Endothelial cell (in vitro differentiated cells): ENCODE results near the gene STK32C. TPM values are rescaled to one million over a fixed set of nuclear protein-coding genes. Genes with fewer than 3 reads are reported as not detected.
A peak's percentile ranks its signal among the peaks of the same experiment; 100 is the strongest.

Experiments used
- DNase-seq: peaks from one replicate; pipeline ENCODE4 v3.0.0; 2021; ENCODE audit warnings: low spot score
- H3K27ac Mint-ChIP-seq: one replicate; pipeline ENCODE4 v1.8.0; 2021; ENCODE audit warnings: mixed read lengths, inconsistent platforms; ENCODE audit not compliant: unreplicated experiment
- H3K27me3 Mint-ChIP-seq: one replicate; pipeline ENCODE4 v1.8.0; 2021; ENCODE audit warnings: mild to moderate bottlenecking, moderate library complexity, mixed read lengths, inconsistent platforms; ENCODE audit not compliant: unreplicated experiment
- H3K36me3 Mint-ChIP-seq: one replicate; pipeline ENCODE4 v1.8.0; 2021; ENCODE audit warnings: mild to moderate bottlenecking, low read depth, mixed read lengths, inconsistent platforms; ENCODE audit not compliant: unreplicated experiment
- H3K4me1 Mint-ChIP-seq: one replicate; pipeline ENCODE4 v1.8.0; 2021; ENCODE audit warnings: mild to moderate bottlenecking, mixed read lengths, inconsistent platforms; ENCODE audit not compliant: unreplicated experiment
- H3K4me3 Mint-ChIP-seq: one replicate; pipeline ENCODE4 v1.8.0; 2021; ENCODE audit warnings: mild to moderate bottlenecking, mixed read lengths, inconsistent platforms; ENCODE audit not compliant: unreplicated experiment
- H3K9me3 Mint-ChIP-seq: one replicate; pipeline ENCODE4 v1.8.0; 2021; ENCODE audit warnings: mixed read lengths, inconsistent platforms; ENCODE audit not compliant: unreplicated experiment
- CTCF ChIP-seq: fragments of 200-600 bp; sonication (generic); IDR thresholded peaks from one replicate; pipeline ENCODE4 v1.5.0; 2021; ENCODE audit warnings: antibody characterized with exemption; ENCODE audit not compliant: unreplicated experiment
- total RNA-seq: library from RNA; stranded (reverse); fragmentation: NEBNext Ultra II Directional; extraction: Animal tissue kit (Norgen Biotek cat#: 25700); gene quantifications from one replicate; pipeline ENCODE4 v1.2.1, GENCODE V29; 2021; ENCODE audit not compliant: unreplicated experiment

The STK32C gene
- total RNA-seq, 1 donor from 2014 or later: 12.6 TPM

- Mint-ChIP-seq H3K4me3 (no peak overlapping the region), H3K27ac (peak overlapping the region; percentile 75), H3K9me3 (no peaks in the 10 kb centered on the region), H3K27me3 (peaks cover 9% of the 10 kb centered on the region), H3K4me1 (peaks cover 7% of the 10 kb centered on the region), H3K36me3 (peaks cover 4% of the 10 kb centered on the region)
- no peak for TF ChIP-seq CTCF
- DNase-seq: no peak
Observed at GRCh38 chr10:132281915-132282666, 25.7 kb downstream of the STK32C start.

GRCh38 chr10:132280646-132281074, 27.1 kb downstream of the STK32C start:
- H3K27me3 Mint-ChIP-seq: peaks cover 12% of the 10 kb centered on the region
- TF ChIP-seq CTCF: no peak
- peak overlapping the region; percentile 83 for H3K4me3 Mint-ChIP-seq

GRCh38 chr10:132279873-132280645, 27.7 kb downstream of the STK32C start:
- Mint-ChIP-seq H3K9me3 (no peaks in the 10 kb centered on the region), H3K27me3 (peaks cover 12% of the 10 kb centered on the region), H3K27ac (no peak overlapping the region), H3K36me3 (peaks cover 4% of the 10 kb centered on the region), H3K4me1 (peaks cover 7% of the 10 kb centered on the region), H3K4me3 (no peak overlapping the region)
- no peak for TF ChIP-seq CTCF
- no peak for DNase-seq

More at GRCh38 chr10:132280646-132281074, 27.1 kb downstream of the STK32C start:
- H3K27ac Mint-ChIP-seq: peak overlapping the region; percentile 63
- no peak for DNase-seq
- peaks cover 4% of the 10 kb centered on the region for H3K36me3 Mint-ChIP-seq
- H3K9me3 Mint-ChIP-seq: no peaks in the 10 kb centered on the region
- H3K4me1 Mint-ChIP-seq: peaks cover 7% of the 10 kb centered on the region

- no peak for DNase-seq
- Mint-ChIP-seq H3K27ac (no peak overlapping the region), H3K9me3 (no peaks in the 10 kb centered on the region), H3K4me1 (peaks cover 4% of the 10 kb centered on the region), H3K4me3 (no peak overlapping the region), H3K27me3 (peaks cover 12% of the 10 kb centered on the region), H3K36me3 (peaks cover 7% of the 10 kb centered on the region)
- no peak for TF ChIP-seq CTCF
Observed at GRCh38 chr10:132277311-132277741, 30.4 kb downstream of the STK32C start.
